Posterior vena cava (tissue), 2 donors: ENCODE data around the gene SNTG2. TPM values are rescaled to one million over a fixed set of nuclear protein-coding genes. Genes with fewer than 3 reads are reported as not detected.
"Not testable (repeated sequence)": the region's sequence is repeated elsewhere in the genome, so short reads cannot be mapped to it uniquely, and the experiment has no call there.

Source experiments
- DNase-seq: peaks from one replicate; pipeline ENCODE4 v3.0.0-alpha.2; 2020; ENCODE audit warnings: low spot score
- intact Hi-C, 2 donors: fragments of 100-400 bp; cut with DNase I; formaldehyde crosslinking; loops; one replicate each; pipeline versions ENCODE4 v1.14.1 to v1.14.2; 2022 to 2023
- total RNA-seq, 2 donors: library from RNA; stranded (reverse); fragmentation: NEBNext Ultra II Directional; extraction: Animal tissue kit (Norgen Biotek cat#: 25700); gene quantifications; one replicate each; pipeline ENCODE4 v1.2.1, GENCODE V29; 2021
- donor health status: DM: yes; HTN: yes; CAD: no.
- donor health status: DM: yes; HTN: yes; CAD: no.

SNTG2 gene
- total RNA-seq, 2 donors from 2014 or later, result 5.2 to 6.2 TPM

GRCh38 chr2:1363367-1363766, 412.7 kb downstream of the SNTG2 start:
- intact Hi-C loops, result no loop called here
- DNase-seq, result no peak

GRCh38 chr2:1366546-1367134, 416.0 kb downstream of the SNTG2 start:
- intact Hi-C loops, result no loop called here

GRCh38 chr2:1367601-1368000, 417.0 kb downstream of the SNTG2 start:
- intact Hi-C loops, result no loop called here
- no peak for DNase-seq

More at GRCh38 chr2:1366546-1367134, 416.0 kb downstream of the SNTG2 start:
- DNase-seq, result no peak

- no peak for DNase-seq
- intact Hi-C loops, result no loop called here
These were observed 419.3 kb downstream of the SNTG2 start for GRCh38 chr2:1369905-1370304.

GRCh38 chr2:1370461-1370860, 419.8 kb downstream of the SNTG2 start:
- intact Hi-C loops, result no loop called here

GRCh38 chr2:1371082-1371481, 420.4 kb downstream of the SNTG2 start:
- no peak for DNase-seq

More at GRCh38 chr2:1370461-1370860, 419.8 kb downstream of the SNTG2 start:
- no peak for DNase-seq

GRCh38 chr2:1373830-1374229, 423.2 kb downstream of the SNTG2 start:
- intact Hi-C loops, result no loop called here
- DNase-seq, result no peak

More at GRCh38 chr2:1371082-1371481, 420.4 kb downstream of the SNTG2 start:
- intact Hi-C loops, result no loop called here

- DNase-seq, result no peak
- intact Hi-C loops, result no loop called here
These were observed 423.6 kb downstream of the SNTG2 start for GRCh38 chr2:1374287-1374686.

GRCh38 chr2:1375794-1376193, 425.1 kb downstream of the SNTG2 start:
- intact Hi-C loops, result no loop called here
- no peak for DNase-seq

GRCh38 chr2:1377473-1377872, 426.8 kb downstream of the SNTG2 start:
- no peak for DNase-seq
- intact Hi-C loops, result no loop called here

- no peak for DNase-seq
- intact Hi-C loops, result no loop called here
These were observed 428.0 kb downstream of the SNTG2 start for GRCh38 chr2:1378456-1379150.

- no peak for DNase-seq
- intact Hi-C loops, result no loop called here
These were observed 431.0 kb downstream of the SNTG2 start for GRCh38 chr2:1381644-1382043.

GRCh38 chr2:1387954-1388725, 437.5 kb downstream of the SNTG2 start:
- DNase-seq, intact Hi-C loops: not testable (repeated sequence)

- intact Hi-C loops, DNase-seq: not testable (repeated sequence)
These were observed 439.5 kb downstream of the SNTG2 start for GRCh38 chr2:1390118-1390517.

GRCh38 chr2:1393321-1393720, 442.7 kb downstream of the SNTG2 start:
- DNase-seq, result no peak
- intact Hi-C loops, result no loop called here

- DNase-seq, result no peak
- intact Hi-C loops, result no loop called here
These were observed 444.2 kb downstream of the SNTG2 start for GRCh38 chr2:1394709-1395408.

- DNase-seq, result no peak
- intact Hi-C loops, result no loop called here
These were observed 446.7 kb downstream of the SNTG2 start for GRCh38 chr2:1397350-1397749.

- intact Hi-C loops, result no loop called here
These were observed 447.5 kb downstream of the SNTG2 start for GRCh38 chr2:1398191-1398590.

GRCh38 chr2:1400943-1401735, 450.5 kb downstream of the SNTG2 start:
- intact Hi-C loops, result no loop called here
- DNase-seq, result no peak

More at GRCh38 chr2:1398191-1398590, 447.5 kb downstream of the SNTG2 start:
- DNase-seq, result no peak
